CD4-positive, CD25-positive, alpha-beta regulatory T cell (primary cell): ENCODE data around the gene CNOT6. TPM values are rescaled to one million over a fixed set of nuclear protein-coding genes. Genes with fewer than 3 reads are reported as not detected.
A peak's percentile ranks its signal among the peaks of the same experiment; 100 is the strongest.

ENCODE experiments used
- ATAC-seq, 2 donors: fragments of 150-1000 bp; cut with Tn5 transposase; one replicate each; pipeline ENCODE4 v1.10.0; 2021; ENCODE audit warnings: low read depth in 2 of 2, moderate number of reproducible peaks in 2 of 2, moderate library complexity in 1 of 2
- DNase-seq, 3 donors: peaks; one replicate each; pipeline versions ENCODE4 v3.0.0 to v3.0.0-alpha.2; 2012 to 2022; ENCODE audit warnings: mixed read lengths in 1 of 3
- H3K27ac ChIP-seq: one replicate; pipeline ENCODE4 v1.7.0; 2013; ENCODE audit warnings: mild to moderate bottlenecking, low read length; ENCODE audit not compliant: insufficient read depth, poor library complexity, severe bottlenecking
- H3K27me3 ChIP-seq: one replicate; pipeline ENCODE4 v1.7.0; 2013; ENCODE audit warnings: low read length; ENCODE audit not compliant: control insufficient read depth, insufficient read depth
- H3K36me3 ChIP-seq: one replicate; pipeline ENCODE4 v1.7.0; 2013; ENCODE audit warnings: mild to moderate bottlenecking, low read length, moderate library complexity; ENCODE audit not compliant: control insufficient read depth, insufficient read depth
- H3K4me1 ChIP-seq: 2 replicates; pipeline ENCODE4 v1.7.0; 2013; ENCODE audit warnings: mild to moderate bottlenecking, low read length; ENCODE audit not compliant: insufficient read depth, control insufficient read depth, poor library complexity, severe bottlenecking
- H3K4me3 ChIP-seq: one replicate; pipeline ENCODE4 v1.7.0; 2013; ENCODE audit warnings: low read depth, mild to moderate bottlenecking, low read length, moderate library complexity
- H3K9me3 ChIP-seq, 2 experiments: 1 replicate in 1 of 2; 2 replicates in 1 of 2; pipeline ENCODE4 v1.7.0; 2013; ENCODE audit warnings: low read length in 2 of 2, mild to moderate bottlenecking in 1 of 2, moderate library complexity in 1 of 2; ENCODE audit not compliant: control insufficient read depth in 2 of 2
- H3K27ac Mint-ChIP-seq, 3 donors: one replicate each; pipeline ENCODE4 v1.8.0; 2020 to 2022; ENCODE audit warnings: mild to moderate bottlenecking in 3 of 3, mixed read lengths in 3 of 3, moderate library complexity in 2 of 3
- H3K27me3 Mint-ChIP-seq: one replicate; pipeline ENCODE4 v1.8.0; 2022; ENCODE audit warnings: mild to moderate bottlenecking, mixed read lengths
- H3K36me3 Mint-ChIP-seq: one replicate; pipeline ENCODE4 v1.8.0; 2020; ENCODE audit warnings: mixed read lengths
- H3K4me1 Mint-ChIP-seq, 4 donors: one replicate each; pipeline ENCODE4 v1.8.0; 2020 to 2022; ENCODE audit warnings: mixed read lengths in 4 of 4, mild to moderate bottlenecking in 1 of 4
- H3K4me3 Mint-ChIP-seq, 4 donors: one replicate each; pipeline ENCODE4 v1.8.0; 2020 to 2022; ENCODE audit warnings: mild to moderate bottlenecking in 4 of 4, mixed read lengths in 4 of 4, moderate library complexity in 3 of 4
- H3K9me3 Mint-ChIP-seq, 7 donors: one replicate each; pipeline ENCODE4 v1.8.0; 2020 to 2022; ENCODE audit warnings: mixed read lengths in 7 of 7, mild to moderate bottlenecking in 3 of 7, moderate library complexity in 2 of 7
- polyA plus RNA-seq, 4 donors: library from polyadenylated mRNA; unstranded; fragments of 300-500 nt; fragmentation: Illumina TruSeq; gene quantifications; one replicate each; pipeline ENCODE4 v1.2.3, GENCODE V29; 2021
- total RNA-seq: library from RNA; stranded (reverse); gene quantifications from one replicate; pipeline ENCODE4 v1.2.3, GENCODE V29; 2022

Gene CNOT6
- total and polyA plus RNA-seq, 5 donors from 2014 or later, result 7.6 to 22.8 (median 9.0) TPM

DNA sequence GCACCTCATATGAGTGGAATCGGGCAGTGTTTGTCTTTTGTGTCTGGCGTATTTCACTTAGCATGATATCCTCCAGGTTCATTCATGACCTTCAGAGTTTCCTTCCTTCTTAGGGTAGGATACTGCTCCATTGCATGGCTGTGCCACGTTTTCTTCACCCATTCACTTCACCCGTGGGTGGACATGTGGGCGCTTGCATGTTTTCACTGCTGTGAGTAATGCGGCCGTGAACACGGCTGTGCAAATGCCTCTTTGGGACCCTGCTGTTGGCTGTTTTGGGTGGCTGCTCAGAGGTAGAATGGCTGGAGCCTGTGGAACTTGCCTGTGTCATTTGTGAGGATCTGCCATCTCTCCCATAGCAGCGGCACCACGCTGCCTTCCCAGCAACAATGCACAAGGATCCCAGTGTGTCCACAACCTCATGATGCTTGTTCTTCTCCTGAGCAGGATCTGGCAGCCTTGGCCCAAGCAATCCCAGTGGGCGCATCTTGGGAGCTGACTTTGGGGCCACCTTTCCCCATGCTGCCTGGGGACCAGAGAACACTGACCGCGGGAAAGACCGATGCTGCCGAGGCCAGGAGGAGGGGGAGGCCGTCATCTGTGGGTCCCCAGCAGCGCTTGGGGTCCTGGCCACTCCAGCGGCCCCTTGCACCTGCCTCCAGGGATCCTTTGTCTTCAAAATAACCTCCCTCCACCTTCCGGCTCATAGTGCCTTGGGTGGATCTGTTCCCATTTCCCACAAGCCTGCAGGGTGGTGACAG lies 99.4 kb downstream of the CNOT6 start:
- no peak overlapping the region for H3K4me3 Mint-ChIP-seq
- ATAC-seq (no peak), DNase-seq (no peak)
- peaks cover 0 to 1% (median 0%) of the 10 kb centered on the region in 7 donors for H3K9me3 Mint-ChIP-seq
- no peak overlapping the region for H3K27ac Mint-ChIP-seq
- H3K27me3 Mint-ChIP-seq, result peaks cover 25% of the 10 kb centered on the region
- H3K27me3 ChIP-seq, result peaks cover 2% of the 10 kb centered on the region
- peaks cover 0 to 10% (median 3%) of the 10 kb centered on the region in 4 donors for H3K4me1 Mint-ChIP-seq
- H3K36me3 ChIP-seq, result no peaks in the 10 kb centered on the region
- no peaks in the 10 kb centered on the region for H3K36me3 Mint-ChIP-seq
- H3K4me3 ChIP-seq, result no peak overlapping the region
- H3K4me1 ChIP-seq, result peaks cover 10% of the 10 kb centered on the region
- H3K27ac ChIP-seq, result no peak overlapping the region
- H3K9me3 ChIP-seq, result no peaks in the 10 kb centered on the region

DNA sequence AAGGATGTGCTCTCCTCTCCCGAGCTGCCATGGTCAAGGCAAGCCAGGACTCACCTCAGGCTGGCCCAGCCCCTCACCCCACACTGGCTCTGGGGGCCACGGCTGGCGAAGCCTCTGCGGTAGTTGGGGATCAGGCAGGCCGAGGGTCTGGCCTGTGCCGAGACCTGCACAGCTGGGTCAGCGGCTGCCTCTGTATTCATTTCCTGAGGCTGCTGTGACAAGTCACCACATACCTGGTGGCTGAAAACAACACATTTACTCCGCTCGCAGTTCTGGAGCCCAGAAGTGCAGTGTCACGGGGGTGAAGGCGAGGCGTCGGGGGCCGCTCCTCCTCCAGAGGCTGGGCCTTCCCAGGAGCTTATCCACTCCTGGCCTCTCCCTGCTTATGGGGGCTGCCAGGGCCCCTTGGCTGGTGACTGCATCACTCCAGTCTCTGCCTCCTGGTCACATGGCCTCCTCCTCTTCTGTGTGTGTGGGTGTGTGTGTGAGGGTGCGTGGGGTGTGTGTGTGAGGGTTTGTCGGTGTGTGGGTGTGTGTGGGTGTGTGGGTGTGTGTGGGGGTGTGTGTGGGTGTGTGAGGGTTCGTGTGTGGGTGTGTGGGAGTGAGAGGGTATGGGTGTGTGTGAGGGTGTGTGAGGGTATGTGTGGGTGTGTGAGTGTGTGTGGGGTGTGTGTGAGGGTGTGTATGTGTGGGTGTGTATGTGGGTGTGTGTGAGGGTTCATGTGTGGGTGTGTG lies 100.3 kb downstream of the CNOT6 start:
- Histone ChIP-seq H3K27me3 (peaks cover 2% of the 10 kb centered on the region), H3K27ac (no peak overlapping the region), H3K36me3 (no peaks in the 10 kb centered on the region), H3K4me1 (peaks cover 10% of the 10 kb centered on the region), H3K4me3 (no peak overlapping the region), H3K9me3 (no peaks in the 10 kb centered on the region)
- H3K27me3 Mint-ChIP-seq, result peaks cover 16% of the 10 kb centered on the region
- H3K4me3 Mint-ChIP-seq, result no peak overlapping the region
- no peak overlapping the region for H3K27ac Mint-ChIP-seq
- no peak for DNase-seq
- H3K36me3 Mint-ChIP-seq, result no peaks in the 10 kb centered on the region
- peaks cover 0 to 1% (median 0%) of the 10 kb centered on the region in 7 donors for H3K9me3 Mint-ChIP-seq
- peaks cover 0 to 10% (median 2%) of the 10 kb centered on the region in 4 donors for H3K4me1 Mint-ChIP-seq
- no peak for ATAC-seq

DNA sequence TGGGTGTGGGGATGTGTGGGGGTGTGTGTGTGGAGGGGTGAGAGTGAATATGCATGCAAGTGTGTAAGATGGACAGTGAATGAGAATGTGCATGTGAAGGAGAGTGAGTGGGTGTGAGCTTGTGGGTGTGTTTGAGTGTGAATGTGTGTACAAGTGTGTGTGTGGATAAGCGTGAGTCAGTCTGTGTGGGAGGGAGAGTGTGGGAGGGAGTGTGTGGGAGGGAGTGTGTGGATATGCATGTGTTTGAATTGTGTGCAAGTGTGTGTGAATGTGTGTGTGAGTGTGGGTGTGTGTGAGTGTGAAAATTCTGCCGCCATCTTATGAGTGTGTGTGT lies 100.8 kb downstream of the CNOT6 start:
- Histone ChIP-seq H3K36me3 (no peaks in the 10 kb centered on the region), H3K27me3 (no peaks in the 10 kb centered on the region), H3K4me3 (no peak overlapping the region), H3K27ac (no peak overlapping the region), H3K4me1 (peaks cover 7% of the 10 kb centered on the region), H3K9me3 (no peaks in the 10 kb centered on the region)
- no peaks in the 10 kb centered on the region for H3K36me3 Mint-ChIP-seq
- H3K9me3 Mint-ChIP-seq, result peaks cover 0 to 1% (median 0%) of the 10 kb centered on the region in 7 donors
- H3K27me3 Mint-ChIP-seq, result peaks cover 12% of the 10 kb centered on the region
- H3K27ac Mint-ChIP-seq, result peak overlapping the region in 1 of 3 donors; percentile 62
- DNase-seq (no peak), ATAC-seq (no peak)
- H3K4me1 Mint-ChIP-seq, result peaks cover 0 to 7% (median 0%) of the 10 kb centered on the region in 4 donors
- H3K4me3 Mint-ChIP-seq, result no peak overlapping the region

DNA sequence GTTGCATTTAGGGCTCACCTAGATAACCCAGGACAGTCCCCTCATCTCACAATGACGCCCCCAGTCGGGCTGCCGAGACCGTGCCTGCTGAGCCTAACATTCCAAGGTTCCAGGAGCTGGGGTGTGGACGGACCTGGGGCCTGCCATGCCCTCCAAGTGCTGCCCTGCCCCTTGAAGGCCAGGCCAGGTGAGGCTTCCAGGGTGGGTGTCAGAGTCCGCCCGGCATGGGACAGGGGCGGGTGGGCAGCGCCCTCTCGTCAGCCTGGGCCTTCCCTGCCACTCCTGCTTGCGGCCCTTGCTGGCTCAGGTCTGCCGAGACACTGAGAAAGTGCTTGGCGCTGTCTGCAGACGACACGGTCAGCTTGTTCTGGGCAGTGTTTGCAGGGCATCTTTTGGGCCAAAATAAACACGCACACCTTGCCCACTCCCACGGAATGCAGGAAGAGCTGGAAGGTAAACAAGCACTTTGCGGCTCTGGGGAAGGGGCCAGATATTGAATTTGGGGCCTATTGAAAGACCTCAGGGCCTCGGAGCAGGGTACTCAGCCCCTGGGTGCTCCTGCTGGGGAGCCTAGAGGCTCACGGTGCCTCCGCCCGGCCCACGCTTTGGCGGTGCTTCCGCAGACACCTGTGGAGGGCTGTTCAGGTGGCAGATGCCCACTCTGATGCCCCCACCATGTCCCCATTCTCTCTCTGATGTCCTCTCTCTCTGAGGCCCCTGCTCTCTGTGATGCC lies 101.4 kb downstream of the CNOT6 start:
- no peak overlapping the region for H3K4me3 ChIP-seq
- H3K36me3 Mint-ChIP-seq, result no peaks in the 10 kb centered on the region
- no peaks in the 10 kb centered on the region for H3K9me3 ChIP-seq
- no peak overlapping the region for H3K4me3 Mint-ChIP-seq
- H3K9me3 Mint-ChIP-seq, result peaks cover 0 to 1% (median 0%) of the 10 kb centered on the region in 7 donors
- ATAC-seq (no peak), DNase-seq (no peak)
- peaks cover 2% of the 10 kb centered on the region for H3K4me1 ChIP-seq
- no peaks in the 10 kb centered on the region for H3K36me3 ChIP-seq
- H3K27ac ChIP-seq, result no peak overlapping the region
- H3K27me3 ChIP-seq, result no peaks in the 10 kb centered on the region
- H3K27me3 Mint-ChIP-seq, result peaks cover 12% of the 10 kb centered on the region
- no peak overlapping the region for H3K27ac Mint-ChIP-seq
- peaks cover 0 to 7% (median 0%) of the 10 kb centered on the region in 4 donors for H3K4me1 Mint-ChIP-seq

DNA sequence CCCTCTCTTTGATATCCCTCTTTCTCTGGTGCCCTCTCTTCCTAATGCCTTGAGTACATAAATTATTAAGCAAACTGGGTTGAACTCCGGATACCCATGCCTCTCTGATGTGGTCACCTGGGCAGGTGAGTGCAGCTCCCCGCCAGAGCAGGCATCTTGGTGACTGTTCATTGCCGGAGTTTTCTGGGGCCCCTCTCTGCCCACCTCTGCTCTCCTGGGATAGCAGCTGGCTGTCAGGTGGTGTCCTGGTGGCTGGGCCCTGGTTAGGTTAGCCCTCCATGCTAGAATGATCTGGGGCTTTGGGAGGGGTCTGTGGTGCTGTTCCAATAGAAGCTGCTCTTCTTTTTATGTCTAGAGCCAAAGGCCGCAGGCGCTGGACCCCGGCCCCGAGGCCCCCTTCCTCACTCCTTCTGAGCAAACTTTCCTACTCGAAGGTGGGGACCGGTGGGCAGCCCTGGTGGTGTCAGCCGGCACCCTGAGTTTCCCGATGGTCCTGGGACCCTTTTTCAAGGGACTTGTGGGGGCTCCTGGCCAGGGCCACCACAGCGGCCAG lies 102.0 kb downstream of the CNOT6 start:
- H3K27me3 ChIP-seq, result no peaks in the 10 kb centered on the region
- no peak overlapping the region for H3K4me3 ChIP-seq
- DNase-seq (no peak), ATAC-seq (no peak)
- Mint-ChIP-seq H3K4me1 (peaks cover 0 to 7% (median 0%) of the 10 kb centered on the region in 4 donors), H3K27ac (no peak overlapping the region), H3K36me3 (no peaks in the 10 kb centered on the region), H3K4me3 (no peak overlapping the region), H3K9me3 (peaks cover 0 to 1% (median 0%) of the 10 kb centered on the region in 7 donors), H3K27me3 (peaks cover 12% of the 10 kb centered on the region)
- no peaks in the 10 kb centered on the region for H3K4me1 ChIP-seq
- H3K36me3 ChIP-seq, result no peaks in the 10 kb centered on the region
- no peaks in the 10 kb centered on the region for H3K9me3 ChIP-seq
- H3K27ac ChIP-seq, result no peak overlapping the region

DNA sequence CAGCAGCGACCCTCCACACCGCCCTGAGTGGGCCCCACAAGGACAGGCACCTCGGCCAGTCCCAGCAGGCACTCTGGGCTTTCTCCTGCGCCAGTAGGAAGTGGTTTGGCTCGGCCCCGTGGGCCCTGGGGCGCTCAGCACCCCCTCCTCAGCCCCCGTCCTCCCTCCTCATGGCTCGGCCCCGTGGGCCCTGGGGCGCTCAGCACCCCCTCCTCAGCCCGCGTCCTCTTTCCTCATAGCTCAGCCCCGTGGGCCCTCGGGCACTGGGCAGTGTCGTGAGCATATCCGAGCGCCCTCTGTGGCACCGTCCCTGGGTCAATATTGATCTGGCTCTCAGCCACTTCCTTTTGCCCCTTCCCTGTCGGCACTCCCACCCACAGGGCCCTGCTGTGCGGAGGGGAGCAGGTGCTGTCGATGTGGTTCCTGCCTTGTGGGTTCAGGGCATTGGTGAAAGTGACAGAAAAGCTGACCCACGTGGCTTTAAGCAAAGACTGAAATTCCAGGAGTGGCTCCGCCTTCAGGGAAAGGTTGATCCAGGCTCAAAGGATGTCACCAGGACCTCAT lies 102.6 kb downstream of the CNOT6 start:
- H3K27ac ChIP-seq, result no peak overlapping the region
- no peaks in the 10 kb centered on the region for H3K9me3 ChIP-seq
- Mint-ChIP-seq H3K36me3 (no peaks in the 10 kb centered on the region), H3K27me3 (peaks cover 12% of the 10 kb centered on the region), H3K4me1 (peaks cover 0 to 7% (median 0%) of the 10 kb centered on the region in 4 donors), H3K27ac (no peak overlapping the region), H3K4me3 (no peak overlapping the region), H3K9me3 (peaks cover 0 to 1% (median 0%) of the 10 kb centered on the region in 7 donors)
- DNase-seq (no peak), ATAC-seq (no peak)
- no peak overlapping the region for H3K4me3 ChIP-seq
- H3K36me3 ChIP-seq, result no peaks in the 10 kb centered on the region
- no peaks in the 10 kb centered on the region for H3K27me3 ChIP-seq
- no peaks in the 10 kb centered on the region for H3K4me1 ChIP-seq

DNA sequence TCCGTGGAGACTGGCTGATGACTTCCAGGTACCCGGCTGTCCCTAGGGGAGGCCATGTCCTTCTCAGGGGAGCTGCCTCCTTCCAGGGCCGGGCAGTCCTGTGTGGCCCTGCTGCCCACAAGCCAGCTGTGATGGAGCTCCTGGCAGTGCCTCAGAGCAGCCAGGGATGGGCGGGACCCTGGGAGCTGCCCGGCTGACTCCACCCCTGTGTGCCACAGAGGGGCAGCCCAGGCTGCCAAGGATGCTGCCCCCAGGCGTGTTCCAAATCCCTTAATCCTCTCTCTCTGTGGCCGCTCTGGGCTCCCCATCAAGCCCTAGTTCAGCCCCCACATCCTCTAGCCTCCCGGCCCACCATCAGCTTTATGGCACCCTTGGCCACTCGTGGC lies 104.1 kb downstream of the CNOT6 start:
- Mint-ChIP-seq H3K4me3 (no peak overlapping the region), H3K27ac (no peak overlapping the region), H3K27me3 (peaks cover 5% of the 10 kb centered on the region), H3K36me3 (no peaks in the 10 kb centered on the region), H3K4me1 (no peaks in the 10 kb centered on the region), H3K9me3 (peaks cover 0 to 1% (median 0%) of the 10 kb centered on the region in 7 donors)
- ATAC-seq, result no peak
- H3K4me3 ChIP-seq, result no peak overlapping the region
- no peaks in the 10 kb centered on the region for H3K4me1 ChIP-seq
- no peaks in the 10 kb centered on the region for H3K36me3 ChIP-seq
- no peak overlapping the region for H3K27ac ChIP-seq
- no peak for DNase-seq
- no peaks in the 10 kb centered on the region for H3K9me3 ChIP-seq
- H3K27me3 ChIP-seq, result no peaks in the 10 kb centered on the region
